ENCODE measurements around the gene CDC42EP3.

DNA sequence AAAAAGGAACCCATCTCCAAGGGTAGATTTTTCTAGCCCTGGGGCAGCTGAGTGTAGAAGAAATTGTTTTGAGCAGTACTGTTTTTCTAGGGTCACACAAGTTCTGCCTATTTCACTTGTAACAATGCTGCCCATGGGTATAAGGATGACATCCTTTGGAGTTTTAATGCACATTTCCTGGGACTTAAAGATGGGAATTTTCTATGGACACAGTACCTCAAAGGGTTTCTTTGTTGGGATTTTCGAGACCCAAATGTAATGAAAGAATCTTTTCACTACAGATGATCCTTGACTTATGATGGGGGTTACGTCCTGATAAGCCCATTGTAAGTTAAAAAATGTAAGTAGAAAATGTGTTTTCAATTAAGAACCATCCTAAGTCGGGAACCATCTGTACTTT lies 31.8 kb downstream of the CDC42EP3 start:
- TF ChIP-seq, protein P1, sequence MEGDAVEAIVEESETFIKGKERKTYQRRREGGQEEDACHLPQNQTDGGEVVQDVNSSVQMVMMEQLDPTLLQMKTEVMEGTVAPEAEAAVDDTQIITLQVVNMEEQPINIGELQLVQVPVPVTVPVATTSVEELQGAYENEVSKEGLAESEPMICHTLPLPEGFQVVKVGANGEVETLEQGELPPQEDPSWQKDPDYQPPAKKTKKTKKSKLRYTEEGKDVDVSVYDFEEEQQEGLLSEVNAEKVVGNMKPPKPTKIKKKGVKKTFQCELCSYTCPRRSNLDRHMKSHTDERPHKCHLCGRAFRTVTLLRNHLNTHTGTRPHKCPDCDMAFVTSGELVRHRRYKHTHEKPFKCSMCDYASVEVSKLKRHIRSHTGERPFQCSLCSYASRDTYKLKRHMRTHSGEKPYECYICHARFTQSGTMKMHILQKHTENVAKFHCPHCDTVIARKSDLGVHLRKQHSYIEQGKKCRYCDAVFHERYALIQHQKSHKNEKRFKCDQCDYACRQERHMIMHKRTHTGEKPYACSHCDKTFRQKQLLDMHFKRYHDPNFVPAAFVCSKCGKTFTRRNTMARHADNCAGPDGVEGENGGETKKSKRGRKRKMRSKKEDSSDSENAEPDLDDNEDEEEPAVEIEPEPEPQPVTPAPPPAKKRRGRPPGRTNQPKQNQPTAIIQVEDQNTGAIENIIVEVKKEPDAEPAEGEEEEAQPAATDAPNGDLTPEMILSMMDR (conservative IDR thresholded peaks at IDR 0.05): no peak
- TF ChIP-seq ZFX (IDR thresholded peaks at IDR 0.05): no peak

All from C4-2B (cell line).